ENCODE results near the gene MAFF. TPM values are rescaled to one million over a fixed set of nuclear protein-coding genes. Genes with fewer than 3 reads are reported as not detected.

The MAFF gene
- total and polyA plus RNA-seq, 9 of the 15 experiments (the other 6 are each of a cell fraction or from before 2014, with no cell fraction given), result 0.51 to 8.0 (median 5.4) TPM

DNA sequence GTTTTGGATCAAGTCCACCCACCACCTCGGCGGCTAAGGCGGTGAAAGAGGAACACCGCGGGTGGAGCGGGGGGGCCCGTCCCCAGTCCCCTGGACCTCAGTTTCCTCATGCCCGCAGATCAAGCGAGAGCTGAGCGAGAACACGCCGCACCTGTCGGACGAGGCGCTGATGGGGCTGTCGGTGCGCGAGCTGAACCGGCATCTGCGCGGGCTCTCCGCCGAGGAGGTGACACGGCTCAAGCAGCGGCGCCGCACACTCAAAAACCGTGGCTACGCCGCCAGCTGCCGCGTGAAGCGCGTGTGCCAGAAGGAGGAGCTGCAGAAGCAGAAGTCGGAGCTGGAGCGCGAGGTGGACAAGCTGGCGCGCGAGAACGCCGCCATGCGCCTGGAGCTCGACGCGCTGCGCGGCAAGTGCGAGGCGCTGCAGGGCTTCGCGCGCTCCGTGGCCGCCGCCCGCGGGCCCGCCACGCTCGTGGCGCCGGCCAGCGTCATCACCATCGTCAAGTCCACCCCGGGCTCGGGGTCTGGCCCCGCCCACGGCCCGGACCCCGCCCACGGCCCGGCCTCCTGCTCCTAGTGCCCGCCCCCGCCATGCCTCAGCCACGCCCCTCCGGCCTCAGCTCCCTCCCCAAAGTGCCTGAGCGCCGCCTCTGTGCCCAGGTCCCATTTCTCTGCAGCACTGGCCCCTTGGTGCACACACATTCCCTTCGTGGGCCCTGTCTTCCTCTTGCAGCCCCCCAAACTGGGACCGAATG lies 12.7 kb downstream of the MAFF start (continued):
- TF ChIP-seq E2F3 (CRISPR knock-in tag; IDR thresholded peaks at IDR 0.05) (peak; percentile 78), ZNF24 (IDR thresholded peaks at IDR 0.05) (peak; percentile 42; the same call in 1 of the 2 replicates), HNRNPUL1 (IDR thresholded peaks at IDR 0.05; ENCODE audit: low read length) (no peak), ETS2 (tag; IDR thresholded peaks at IDR 0.05; ENCODE audit: borderline replicate concordance, poor library complexity, severe bottlenecking) (no peak), RBM14 (IDR thresholded peaks at IDR 0.05; ENCODE audit: borderline replicate concordance, insufficient read depth, low read depth, low read length) (no peak), RUNX1 (IDR thresholded peaks at IDR 0.05; ENCODE audit: low read depth) (no peak), TBP (optimal IDR thresholded peaks at IDR 0.05; ENCODE audit: low read depth, low read length) (no peak), KAT7 (CRISPR knock-in tag; IDR thresholded peaks at IDR 0.05; ENCODE audit: borderline replicate concordance) (no peak), HOXB6 (CRISPR knock-in tag; IDR thresholded peaks at IDR 0.05; ENCODE audit: borderline replicate concordance) (no peak), NCOA1 (IDR thresholded peaks at IDR 0.05; ENCODE audit: low read depth) (no peak), SMAD1 (IDR thresholded peaks at IDR 0.05; ENCODE audit: low read depth, low read length, partially characterized antibody) (no peak), ZNF561 (CRISPR knock-in tag; conservative IDR thresholded peaks at IDR 0.05) (no peak), HDAC2 (IDR thresholded peaks at IDR 0.05) (0 out of 2 replicates have a peak, but pooled peaks have one; percentile 16), ZNF76 (CRISPR knock-in tag; IDR thresholded peaks at IDR 0.05; ENCODE audit: borderline replicate concordance) (0 out of 2 replicates have a peak, but pooled peaks have one; percentile 29)
- TF ChIP-seq, protein P1, sequence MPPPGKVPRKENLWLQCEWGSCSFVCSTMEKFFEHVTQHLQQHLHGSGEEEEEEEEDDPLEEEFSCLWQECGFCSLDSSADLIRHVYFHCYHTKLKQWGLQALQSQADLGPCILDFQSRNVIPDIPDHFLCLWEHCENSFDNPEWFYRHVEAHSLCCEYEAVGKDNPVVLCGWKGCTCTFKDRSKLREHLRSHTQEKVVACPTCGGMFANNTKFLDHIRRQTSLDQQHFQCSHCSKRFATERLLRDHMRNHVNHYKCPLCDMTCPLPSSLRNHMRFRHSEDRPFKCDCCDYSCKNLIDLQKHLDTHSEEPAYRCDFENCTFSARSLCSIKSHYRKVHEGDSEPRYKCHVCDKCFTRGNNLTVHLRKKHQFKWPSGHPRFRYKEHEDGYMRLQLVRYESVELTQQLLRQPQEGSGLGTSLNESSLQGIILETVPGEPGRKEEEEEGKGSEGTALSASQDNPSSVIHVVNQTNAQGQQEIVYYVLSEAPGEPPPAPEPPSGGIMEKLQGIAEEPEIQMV (tag; conservative IDR thresholded peaks at IDR 0.05; ENCODE audit: low read depth), result no peak
- TF ChIP-seq, protein P2, sequence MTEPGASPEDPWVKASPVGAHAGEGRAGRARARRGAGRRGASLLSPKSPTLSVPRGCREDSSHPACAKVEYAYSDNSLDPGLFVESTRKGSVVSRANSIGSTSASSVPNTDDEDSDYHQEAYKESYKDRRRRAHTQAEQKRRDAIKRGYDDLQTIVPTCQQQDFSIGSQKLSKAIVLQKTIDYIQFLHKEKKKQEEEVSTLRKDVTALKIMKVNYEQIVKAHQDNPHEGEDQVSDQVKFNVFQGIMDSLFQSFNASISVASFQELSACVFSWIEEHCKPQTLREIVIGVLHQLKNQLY (CRISPR knock-in tag; conservative IDR thresholded peaks at IDR 0.05), result no peak
- TF ChIP-seq, protein P3, sequence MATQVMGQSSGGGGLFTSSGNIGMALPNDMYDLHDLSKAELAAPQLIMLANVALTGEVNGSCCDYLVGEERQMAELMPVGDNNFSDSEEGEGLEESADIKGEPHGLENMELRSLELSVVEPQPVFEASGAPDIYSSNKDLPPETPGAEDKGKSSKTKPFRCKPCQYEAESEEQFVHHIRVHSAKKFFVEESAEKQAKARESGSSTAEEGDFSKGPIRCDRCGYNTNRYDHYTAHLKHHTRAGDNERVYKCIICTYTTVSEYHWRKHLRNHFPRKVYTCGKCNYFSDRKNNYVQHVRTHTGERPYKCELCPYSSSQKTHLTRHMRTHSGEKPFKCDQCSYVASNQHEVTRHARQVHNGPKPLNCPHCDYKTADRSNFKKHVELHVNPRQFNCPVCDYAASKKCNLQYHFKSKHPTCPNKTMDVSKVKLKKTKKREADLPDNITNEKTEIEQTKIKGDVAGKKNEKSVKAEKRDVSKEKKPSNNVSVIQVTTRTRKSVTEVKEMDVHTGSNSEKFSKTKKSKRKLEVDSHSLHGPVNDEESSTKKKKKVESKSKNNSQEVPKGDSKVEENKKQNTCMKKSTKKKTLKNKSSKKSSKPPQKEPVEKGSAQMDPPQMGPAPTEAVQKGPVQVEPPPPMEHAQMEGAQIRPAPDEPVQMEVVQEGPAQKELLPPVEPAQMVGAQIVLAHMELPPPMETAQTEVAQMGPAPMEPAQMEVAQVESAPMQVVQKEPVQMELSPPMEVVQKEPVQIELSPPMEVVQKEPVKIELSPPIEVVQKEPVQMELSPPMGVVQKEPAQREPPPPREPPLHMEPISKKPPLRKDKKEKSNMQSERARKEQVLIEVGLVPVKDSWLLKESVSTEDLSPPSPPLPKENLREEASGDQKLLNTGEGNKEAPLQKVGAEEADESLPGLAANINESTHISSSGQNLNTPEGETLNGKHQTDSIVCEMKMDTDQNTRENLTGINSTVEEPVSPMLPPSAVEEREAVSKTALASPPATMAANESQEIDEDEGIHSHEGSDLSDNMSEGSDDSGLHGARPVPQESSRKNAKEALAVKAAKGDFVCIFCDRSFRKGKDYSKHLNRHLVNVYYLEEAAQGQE (IDR thresholded peaks at IDR 0.05; ENCODE audit: borderline replicate concordance), result peak; percentile 54
- TF ChIP-seq, protein P3 (CRISPR knock-in tag; IDR thresholded peaks at IDR 0.05; ENCODE audit: low read depth), result no peak; the same call in 1 of the 2 replicates
